HG03066 (cell line): ENCODE results near the gene NKPD1.

Experiments
- ATAC-seq: cut with Tn5 transposase; IDR thresholded peaks from one replicate; pipeline ENCODE4 v1.9.1; 2021; ENCODE audit warnings: low read depth; ENCODE audit not compliant: unreplicated experiment

NKPD1 gene

DNA sequence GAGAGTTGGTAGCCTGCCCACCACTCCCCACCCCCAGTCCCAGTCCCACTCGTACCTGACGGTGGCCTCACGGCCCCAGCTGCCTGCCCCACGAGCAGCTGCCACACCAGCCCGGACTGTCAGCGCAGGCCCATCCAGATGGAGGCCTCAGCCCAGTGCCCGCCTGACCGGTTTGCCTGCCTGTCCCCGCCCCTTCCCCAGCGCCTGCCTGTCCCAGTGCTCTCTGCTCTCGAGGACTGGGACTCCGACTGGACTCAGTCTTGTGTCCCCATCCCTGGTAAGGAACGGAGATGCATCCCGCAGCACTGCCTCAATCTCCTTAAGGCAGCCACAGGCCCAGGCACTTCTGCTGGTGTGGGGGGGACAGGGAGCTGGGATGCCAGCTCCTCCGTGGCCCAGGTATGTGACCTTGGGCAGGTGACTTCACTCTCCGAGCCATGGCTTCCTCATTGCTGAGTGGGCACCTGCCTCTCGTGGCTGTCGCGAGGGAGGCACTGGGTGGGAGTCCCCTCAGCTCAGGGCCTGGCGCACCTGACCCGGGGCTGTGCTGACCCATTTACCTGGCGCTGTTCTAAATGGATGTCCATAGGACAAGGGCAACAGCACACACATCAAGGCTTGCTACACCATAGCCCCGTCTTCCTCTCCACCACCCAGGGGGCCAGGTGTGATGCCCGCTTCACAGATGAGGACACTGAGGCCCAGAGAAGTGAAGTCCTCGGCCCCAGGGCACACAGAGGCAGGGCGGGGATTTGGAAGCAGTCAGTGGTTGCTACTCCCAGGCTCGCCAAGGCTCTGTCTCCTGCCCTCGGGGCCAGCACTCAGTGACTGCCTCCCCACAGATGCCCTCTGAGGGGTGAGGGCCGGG is at the start of gene NKPD1:
TSS of gene NKPD1 (minus strand) at position 113 of the 868 bp plus-strand sequence. CDS start 832 bp downstream, outside the sequence.
- ATAC-seq, result no peak

- ATAC-seq, result no peak
Observed at GRCh38 chr19:45206328-45206727, 45.5 kb upstream of the NKPD1 start.

- no peak for ATAC-seq
Observed at GRCh38 chr19:45205810-45206209, 45.0 kb upstream of the NKPD1 start.

GRCh38 chr19:45202637-45203036 is 41.9 kb upstream of the NKPD1 start:
- no peak for ATAC-seq

DNA sequence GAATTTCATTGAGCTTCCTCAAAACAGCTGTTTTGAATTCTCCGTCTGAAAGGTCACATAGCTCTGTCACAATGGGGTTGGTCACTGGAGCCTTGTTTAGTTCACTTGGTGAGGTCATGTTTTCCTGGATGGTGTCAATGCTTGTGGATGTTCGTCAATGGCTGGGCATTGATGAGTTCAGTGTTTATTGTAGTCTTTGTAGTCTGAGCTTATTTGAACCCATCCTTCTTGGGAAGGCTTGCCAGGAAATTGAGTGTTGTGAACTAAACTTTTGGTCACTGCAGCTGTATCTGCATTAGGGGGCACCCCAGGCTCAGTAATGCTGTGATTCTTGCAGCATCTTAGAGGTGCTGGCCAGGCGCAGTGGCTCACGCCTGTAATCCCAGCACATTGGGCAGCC is 39.8 kb upstream of the NKPD1 start:
- no peak for ATAC-seq

DNA sequence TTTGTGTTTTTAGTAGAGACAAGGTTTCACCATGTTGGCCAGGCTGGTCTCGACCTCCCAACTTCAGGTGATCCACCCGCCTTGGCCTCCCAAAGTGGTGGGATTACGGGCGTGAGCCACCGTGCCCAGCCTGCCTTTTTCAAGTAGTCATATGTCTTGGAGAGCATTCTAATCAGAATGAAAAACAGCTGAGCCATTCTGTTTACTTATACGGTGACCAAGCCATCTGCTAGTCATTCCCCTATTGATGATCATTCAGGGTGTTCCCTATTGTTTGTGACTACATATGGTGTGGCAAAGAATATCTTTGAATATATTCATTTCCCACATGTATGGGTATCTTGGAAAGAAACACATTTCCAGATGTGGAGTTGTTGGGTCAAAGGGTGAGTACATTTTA is 35.0 kb upstream of the NKPD1 start:
- ATAC-seq, result no peak

DNA sequence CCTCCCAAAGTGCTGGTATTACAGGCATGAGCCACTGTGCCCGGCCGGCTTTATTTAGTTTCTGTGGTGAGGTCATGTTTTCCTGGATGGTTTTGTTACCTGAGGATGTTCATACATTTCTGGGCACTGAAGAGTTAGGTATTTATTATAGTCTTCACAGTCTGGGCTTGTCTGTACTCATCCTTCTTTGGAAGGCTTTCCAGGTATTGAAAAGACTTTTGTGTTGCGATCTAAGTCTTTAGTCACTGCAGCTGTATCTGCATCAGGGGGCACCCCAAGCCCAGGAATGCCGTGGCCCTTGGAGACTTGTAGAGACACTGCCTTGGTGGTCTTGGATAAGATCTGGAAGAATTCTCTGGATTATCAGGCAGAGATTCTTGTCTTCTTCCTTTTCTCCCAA is 30.6 kb upstream of the NKPD1 start:
- no peak for ATAC-seq

- no peak for ATAC-seq
Observed at GRCh38 chr19:45189971-45190370, 29.2 kb upstream of the NKPD1 start.

- ATAC-seq, result no peak
Observed at GRCh38 chr19:45187421-45188100, 26.8 kb upstream of the NKPD1 start.

GRCh38 chr19:45186509-45187334 is 25.9 kb upstream of the NKPD1 start:
- ATAC-seq, result no peak

GRCh38 chr19:45184115-45184514 is 23.3 kb upstream of the NKPD1 start:
- ATAC-seq, result no peak

- ATAC-seq, result no peak
Observed at GRCh38 chr19:45182758-45183157, 22.0 kb upstream of the NKPD1 start.

- no peak for ATAC-seq
Observed at GRCh38 chr19:45180936-45181335, 20.2 kb upstream of the NKPD1 start.

- no peak for ATAC-seq
Observed at GRCh38 chr19:45179892-45180370, 19.1 kb upstream of the NKPD1 start.

DNA sequence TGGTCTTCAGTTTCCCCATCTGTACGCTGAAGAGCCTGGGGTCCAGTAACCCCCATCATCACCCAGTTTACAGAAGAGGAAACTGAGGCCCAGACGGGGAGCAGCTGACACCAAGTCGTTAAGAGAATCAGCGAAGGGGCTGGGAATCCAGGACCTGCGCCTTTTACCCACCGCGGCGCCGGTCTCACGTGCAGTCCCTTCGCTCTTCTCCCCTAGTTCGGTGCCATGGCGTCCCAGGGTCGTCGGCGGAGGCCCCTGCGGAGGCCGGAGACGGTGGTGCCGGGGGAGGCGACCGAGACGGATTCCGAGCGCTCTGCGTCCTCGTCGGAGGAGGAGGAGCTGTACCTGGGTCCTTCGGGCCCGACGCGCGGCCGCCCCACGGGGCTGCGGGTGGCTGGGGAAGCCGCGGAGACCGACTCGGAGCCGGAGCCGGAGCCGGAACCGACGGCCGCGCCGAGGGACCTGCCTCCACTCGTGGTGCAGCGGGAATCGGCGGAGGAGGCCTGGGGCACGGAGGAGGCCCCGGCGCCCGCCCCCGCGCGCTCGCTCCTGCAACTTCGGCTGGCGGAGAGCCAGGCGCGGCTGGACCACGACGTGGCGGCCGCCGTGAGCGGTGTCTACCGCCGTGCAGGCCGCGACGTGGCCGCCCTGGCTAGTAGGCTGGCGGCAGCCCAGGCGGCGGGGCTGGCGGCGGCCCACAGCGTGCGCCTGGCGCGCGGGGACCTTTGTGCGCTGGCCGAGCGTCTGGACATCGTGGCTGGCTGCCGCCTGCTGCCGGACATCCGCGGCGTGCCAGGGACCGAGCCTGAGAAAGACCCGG is 18.5 kb upstream of the NKPD1 start:
- ATAC-seq, result no peak

DNA sequence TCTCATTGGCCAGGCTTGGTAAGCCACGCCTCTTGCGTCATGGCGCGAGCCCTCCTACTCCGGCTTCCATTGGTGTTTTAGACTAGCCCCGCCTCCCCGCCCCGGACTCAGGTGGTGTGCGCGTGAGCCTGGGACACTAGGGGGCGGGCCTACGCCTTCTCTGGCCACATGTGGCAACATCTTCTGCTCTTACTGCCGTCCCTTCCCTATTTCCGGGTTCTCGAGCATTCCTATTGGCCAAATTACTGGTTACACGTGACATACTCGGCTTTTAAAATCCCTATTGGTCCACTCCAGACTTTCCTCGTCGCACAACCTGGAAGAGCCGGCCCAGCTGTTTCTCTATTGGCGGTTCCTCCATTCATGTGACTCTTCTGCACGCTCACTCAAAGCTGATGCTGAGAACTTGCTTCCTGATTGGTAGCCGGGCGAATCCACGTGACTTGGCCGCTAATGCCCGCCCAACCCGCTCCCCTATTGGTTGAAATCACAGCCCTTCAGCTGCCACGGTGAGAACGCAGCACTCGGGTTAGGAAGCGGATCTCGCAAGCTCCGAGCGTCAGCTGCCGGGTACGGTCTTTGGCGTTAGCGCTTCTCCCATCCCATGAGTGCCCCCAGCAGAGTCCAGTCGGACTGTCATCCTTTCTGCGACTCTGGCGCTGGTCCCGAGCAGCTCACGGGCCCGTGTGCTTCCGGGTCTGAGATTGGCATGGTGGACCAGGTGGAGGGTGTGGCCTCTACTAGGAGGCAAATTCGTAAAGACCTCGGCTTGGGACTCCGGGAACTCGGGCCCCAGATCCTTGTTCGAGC is 17.7 kb upstream of the NKPD1 start, which contains the start of gene BLOC1S3:
TSS of gene BLOC1S3 (plus strand) at position 523 of the 810 bp plus-strand sequence. CDS start 513 bp downstream, outside the sequence.
- ATAC-seq, result peak; percentile 77

DNA sequence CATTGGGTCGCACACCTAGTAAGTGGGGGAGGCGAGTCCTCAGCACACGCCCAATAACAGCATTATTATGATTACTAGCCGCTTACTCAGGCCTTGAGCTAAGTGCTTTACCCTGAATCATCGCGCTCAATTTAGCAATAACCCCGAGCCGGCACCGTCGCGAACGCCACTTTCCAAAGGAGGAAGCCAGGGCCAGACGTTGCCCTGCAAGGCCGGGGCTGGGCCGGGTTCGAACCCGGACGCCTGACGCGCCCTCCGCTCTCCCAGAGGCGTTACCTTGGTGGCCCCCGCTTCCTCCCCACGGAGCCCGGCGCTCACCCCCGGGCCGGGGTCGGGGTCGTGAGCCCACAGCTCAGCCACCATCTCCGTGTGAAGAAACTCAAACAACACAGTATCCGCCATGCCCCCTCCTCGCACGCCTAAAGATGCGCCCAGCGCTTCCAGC is 17.1 kb upstream of the NKPD1 start, which contains the start of gene TRAPPC6A:
TSS of gene TRAPPC6A (minus strand) at position 421 of the 445 bp plus-strand sequence. CDS start at position 402, 19 bp downstream.
- peak; percentile 5 for ATAC-seq

GRCh38 chr19:45175515-45176345 is 14.9 kb upstream of the NKPD1 start:
- ATAC-seq, result no peak
